SK-N-SH (cell line): ENCODE measurements around the gene ARRDC3.

Experiments used
- EZH2phosphoT487 ChIP-seq: fragments of 200-600 bp; sonication (generic); IDR thresholded peaks from 2 replicates; pipeline ENCODE4 v1.6.1; 2017; ENCODE audit warnings: low read depth, mixed run types, mild to moderate bottlenecking, antibody characterized with exemption, moderate library complexity, borderline replicate concordance
- MXI1 ChIP-seq: IDR thresholded peaks from 2 replicates; pipeline ENCODE4 v1.6.1; 2012; ENCODE audit warnings: mild to moderate bottlenecking, low read depth, low read length, improper control_type of control experiment
- NFIC ChIP-seq: IDR thresholded peaks from 2 replicates; pipeline ENCODE4 v1.4.0; 2012; ENCODE audit warnings: borderline replicate concordance
- POLR2AphosphoS5 ChIP-seq: IDR thresholded peaks from 2 replicates; pipeline ENCODE4 v1.6.1; 2012; ENCODE audit warnings: low read depth, low read length
- RCOR1 ChIP-seq: fragments of 150-350 bp; IDR thresholded peaks from 2 replicates; pipeline ENCODE4 v1.6.1; 2017; ENCODE audit warnings: antibody characterized with exemption, low read length
- YY1 ChIP-seq: IDR thresholded peaks from 2 replicates; pipeline ENCODE4 v1.4.0; 2012; ENCODE audit warnings: low read depth, mild to moderate bottlenecking
- TF ChIP-seq, protein P1 (sequence below): fragments of 200-600 bp; sonication (generic); IDR thresholded peaks from 2 replicates; pipeline ENCODE4 v1.6.1; 2017; ENCODE audit warnings: antibody characterized with exemption, mild to moderate bottlenecking, moderate library complexity
- TF ChIP-seq, protein P2 (sequence below): IDR thresholded peaks from 2 replicates; pipeline ENCODE4 v1.4.0; 2012; ENCODE audit warnings: low read depth, borderline replicate concordance
- TF ChIP-seq, protein P3 (sequence below): IDR thresholded peaks from 2 replicates; pipeline ENCODE4 v1.4.0; 2012; ENCODE audit warnings: low read depth
- TF ChIP-seq, protein P4 (sequence below): IDR thresholded peaks from 2 replicates; pipeline ENCODE4 v1.4.0; 2012; ENCODE audit warnings: low read depth, borderline replicate concordance
- TF ChIP-seq, protein P5 (sequence below): IDR thresholded peaks from 2 replicates; pipeline ENCODE4 v1.6.1; 2012; ENCODE audit warnings: mild to moderate bottlenecking, low read depth, low read length, moderate library complexity

DNA sequence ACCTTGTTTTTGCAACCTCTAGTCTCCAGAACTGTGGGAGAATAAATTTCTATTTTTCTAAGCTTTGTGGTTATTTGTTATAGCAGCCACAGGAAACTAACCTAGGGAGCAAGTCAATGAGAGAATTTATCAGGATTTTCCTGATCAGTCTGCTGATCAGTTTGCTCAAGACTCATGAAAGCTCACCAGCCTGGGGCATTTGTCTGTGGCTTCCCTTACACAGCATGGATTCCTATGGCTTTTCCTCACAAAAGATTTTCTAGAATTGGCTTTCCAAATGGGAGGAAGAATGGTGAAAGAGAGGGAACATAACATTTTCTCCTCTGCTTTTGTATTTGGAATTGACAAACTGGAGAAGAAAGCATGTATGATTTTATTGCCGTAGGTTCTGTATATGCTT, 20.2 kb downstream of the ARRDC3 start:
- TF ChIP-seq NFIC = no peak
- TF ChIP-seq POLR2AphosphoS5 = no peak
- TF ChIP-seq, protein P1, sequence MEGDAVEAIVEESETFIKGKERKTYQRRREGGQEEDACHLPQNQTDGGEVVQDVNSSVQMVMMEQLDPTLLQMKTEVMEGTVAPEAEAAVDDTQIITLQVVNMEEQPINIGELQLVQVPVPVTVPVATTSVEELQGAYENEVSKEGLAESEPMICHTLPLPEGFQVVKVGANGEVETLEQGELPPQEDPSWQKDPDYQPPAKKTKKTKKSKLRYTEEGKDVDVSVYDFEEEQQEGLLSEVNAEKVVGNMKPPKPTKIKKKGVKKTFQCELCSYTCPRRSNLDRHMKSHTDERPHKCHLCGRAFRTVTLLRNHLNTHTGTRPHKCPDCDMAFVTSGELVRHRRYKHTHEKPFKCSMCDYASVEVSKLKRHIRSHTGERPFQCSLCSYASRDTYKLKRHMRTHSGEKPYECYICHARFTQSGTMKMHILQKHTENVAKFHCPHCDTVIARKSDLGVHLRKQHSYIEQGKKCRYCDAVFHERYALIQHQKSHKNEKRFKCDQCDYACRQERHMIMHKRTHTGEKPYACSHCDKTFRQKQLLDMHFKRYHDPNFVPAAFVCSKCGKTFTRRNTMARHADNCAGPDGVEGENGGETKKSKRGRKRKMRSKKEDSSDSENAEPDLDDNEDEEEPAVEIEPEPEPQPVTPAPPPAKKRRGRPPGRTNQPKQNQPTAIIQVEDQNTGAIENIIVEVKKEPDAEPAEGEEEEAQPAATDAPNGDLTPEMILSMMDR = no peak
- TF ChIP-seq, protein P2, sequence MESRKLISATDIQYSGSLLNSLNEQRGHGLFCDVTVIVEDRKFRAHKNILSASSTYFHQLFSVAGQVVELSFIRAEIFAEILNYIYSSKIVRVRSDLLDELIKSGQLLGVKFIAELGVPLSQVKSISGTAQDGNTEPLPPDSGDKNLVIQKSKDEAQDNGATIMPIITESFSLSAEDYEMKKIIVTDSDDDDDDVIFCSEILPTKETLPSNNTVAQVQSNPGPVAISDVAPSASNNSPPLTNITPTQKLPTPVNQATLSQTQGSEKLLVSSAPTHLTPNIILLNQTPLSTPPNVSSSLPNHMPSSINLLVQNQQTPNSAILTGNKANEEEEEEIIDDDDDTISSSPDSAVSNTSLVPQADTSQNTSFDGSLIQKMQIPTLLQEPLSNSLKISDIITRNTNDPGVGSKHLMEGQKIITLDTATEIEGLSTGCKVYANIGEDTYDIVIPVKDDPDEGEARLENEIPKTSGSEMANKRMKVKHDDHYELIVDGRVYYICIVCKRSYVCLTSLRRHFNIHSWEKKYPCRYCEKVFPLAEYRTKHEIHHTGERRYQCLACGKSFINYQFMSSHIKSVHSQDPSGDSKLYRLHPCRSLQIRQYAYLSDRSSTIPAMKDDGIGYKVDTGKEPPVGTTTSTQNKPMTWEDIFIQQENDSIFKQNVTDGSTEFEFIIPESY = no peak
- TF ChIP-seq, protein P3, sequence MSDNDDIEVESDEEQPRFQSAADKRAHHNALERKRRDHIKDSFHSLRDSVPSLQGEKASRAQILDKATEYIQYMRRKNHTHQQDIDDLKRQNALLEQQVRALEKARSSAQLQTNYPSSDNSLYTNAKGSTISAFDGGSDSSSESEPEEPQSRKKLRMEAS = no peak
- TF ChIP-seq, protein P4, sequence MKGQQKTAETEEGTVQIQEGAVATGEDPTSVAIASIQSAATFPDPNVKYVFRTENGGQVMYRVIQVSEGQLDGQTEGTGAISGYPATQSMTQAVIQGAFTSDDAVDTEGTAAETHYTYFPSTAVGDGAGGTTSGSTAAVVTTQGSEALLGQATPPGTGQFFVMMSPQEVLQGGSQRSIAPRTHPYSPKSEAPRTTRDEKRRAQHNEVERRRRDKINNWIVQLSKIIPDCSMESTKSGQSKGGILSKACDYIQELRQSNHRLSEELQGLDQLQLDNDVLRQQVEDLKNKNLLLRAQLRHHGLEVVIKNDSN = no peak
- TF ChIP-seq EZH2phosphoT487 = no peak
- TF ChIP-seq YY1 = no peak
- no peak for TF ChIP-seq MXI1
- TF ChIP-seq, protein P5, sequence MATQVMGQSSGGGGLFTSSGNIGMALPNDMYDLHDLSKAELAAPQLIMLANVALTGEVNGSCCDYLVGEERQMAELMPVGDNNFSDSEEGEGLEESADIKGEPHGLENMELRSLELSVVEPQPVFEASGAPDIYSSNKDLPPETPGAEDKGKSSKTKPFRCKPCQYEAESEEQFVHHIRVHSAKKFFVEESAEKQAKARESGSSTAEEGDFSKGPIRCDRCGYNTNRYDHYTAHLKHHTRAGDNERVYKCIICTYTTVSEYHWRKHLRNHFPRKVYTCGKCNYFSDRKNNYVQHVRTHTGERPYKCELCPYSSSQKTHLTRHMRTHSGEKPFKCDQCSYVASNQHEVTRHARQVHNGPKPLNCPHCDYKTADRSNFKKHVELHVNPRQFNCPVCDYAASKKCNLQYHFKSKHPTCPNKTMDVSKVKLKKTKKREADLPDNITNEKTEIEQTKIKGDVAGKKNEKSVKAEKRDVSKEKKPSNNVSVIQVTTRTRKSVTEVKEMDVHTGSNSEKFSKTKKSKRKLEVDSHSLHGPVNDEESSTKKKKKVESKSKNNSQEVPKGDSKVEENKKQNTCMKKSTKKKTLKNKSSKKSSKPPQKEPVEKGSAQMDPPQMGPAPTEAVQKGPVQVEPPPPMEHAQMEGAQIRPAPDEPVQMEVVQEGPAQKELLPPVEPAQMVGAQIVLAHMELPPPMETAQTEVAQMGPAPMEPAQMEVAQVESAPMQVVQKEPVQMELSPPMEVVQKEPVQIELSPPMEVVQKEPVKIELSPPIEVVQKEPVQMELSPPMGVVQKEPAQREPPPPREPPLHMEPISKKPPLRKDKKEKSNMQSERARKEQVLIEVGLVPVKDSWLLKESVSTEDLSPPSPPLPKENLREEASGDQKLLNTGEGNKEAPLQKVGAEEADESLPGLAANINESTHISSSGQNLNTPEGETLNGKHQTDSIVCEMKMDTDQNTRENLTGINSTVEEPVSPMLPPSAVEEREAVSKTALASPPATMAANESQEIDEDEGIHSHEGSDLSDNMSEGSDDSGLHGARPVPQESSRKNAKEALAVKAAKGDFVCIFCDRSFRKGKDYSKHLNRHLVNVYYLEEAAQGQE = no peak
- TF ChIP-seq RCOR1 = no peak
